GM21381 (cell line): ENCODE results near the gene TDP2.
"Not testable (repeated sequence)": the region's sequence is repeated elsewhere in the genome, so short reads cannot be mapped to it uniquely, and the experiment has no call there.

Experiments
- ATAC-seq: cut with Tn5 transposase; IDR thresholded peaks from one replicate; pipeline ENCODE4 v1.9.1; 2021; ENCODE audit warnings: mild to moderate bottlenecking, moderate library complexity; ENCODE audit not compliant: unreplicated experiment

The TDP2 gene

DNA sequence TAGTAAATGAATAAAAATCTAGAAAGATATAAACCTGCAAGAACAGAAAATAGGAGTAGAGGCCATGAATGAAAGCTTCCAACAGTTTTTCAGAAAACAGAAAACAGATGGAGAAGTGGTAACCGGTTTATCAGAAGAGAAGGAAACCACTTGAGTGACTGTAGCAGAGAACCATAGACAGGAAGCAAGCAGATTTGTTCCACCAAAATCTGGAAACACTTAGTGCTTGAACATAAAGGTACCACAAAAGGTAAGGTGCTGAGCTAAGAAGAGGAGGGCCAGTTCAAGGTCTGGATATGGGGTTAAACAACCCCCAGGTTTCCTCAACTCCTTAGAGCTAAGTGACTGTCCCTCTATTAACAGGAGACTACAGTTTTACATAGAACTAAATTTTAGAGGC is 11.5 kb downstream of the TDP2 start:
- ATAC-seq, result no peak

DNA sequence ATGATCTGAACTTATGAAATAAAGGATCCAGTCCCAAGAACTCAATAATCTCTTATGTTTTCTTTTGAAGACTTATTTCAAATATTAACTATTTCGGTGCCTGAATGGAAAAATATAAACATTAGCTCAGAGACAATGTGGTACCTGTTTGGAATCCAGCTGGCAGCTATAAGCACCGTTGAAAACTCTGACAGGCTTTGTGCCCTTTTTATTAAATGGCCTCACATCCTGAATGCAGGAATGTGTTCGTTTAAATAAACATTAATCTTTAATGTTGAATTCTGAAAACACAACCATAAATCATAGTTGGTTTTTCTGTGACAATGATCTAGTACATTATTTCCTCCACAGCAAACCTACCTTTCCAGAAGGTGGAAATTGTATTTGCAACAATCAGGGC is 16.3 kb downstream of the TDP2 start:
- no peak for ATAC-seq

DNA sequence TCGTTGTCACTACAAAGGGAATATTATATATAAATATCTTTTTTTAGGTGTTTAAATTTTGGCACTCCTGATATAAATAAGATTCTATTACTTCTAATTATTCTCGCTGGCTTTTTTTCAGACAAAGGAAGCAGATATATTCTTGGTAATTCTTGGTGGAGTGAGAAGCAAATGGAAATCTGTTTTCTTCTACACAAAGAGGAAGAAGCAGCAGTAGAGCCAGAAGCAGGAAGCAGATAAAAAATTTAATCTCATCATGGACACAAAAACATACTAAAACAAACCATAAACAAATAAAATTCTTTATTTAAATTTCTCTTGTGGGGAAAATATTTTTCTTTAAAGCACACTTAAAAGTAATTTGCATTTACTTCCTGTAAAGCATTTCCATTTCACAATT is 17.0 kb downstream of the TDP2 start:
- ATAC-seq, result no peak

DNA sequence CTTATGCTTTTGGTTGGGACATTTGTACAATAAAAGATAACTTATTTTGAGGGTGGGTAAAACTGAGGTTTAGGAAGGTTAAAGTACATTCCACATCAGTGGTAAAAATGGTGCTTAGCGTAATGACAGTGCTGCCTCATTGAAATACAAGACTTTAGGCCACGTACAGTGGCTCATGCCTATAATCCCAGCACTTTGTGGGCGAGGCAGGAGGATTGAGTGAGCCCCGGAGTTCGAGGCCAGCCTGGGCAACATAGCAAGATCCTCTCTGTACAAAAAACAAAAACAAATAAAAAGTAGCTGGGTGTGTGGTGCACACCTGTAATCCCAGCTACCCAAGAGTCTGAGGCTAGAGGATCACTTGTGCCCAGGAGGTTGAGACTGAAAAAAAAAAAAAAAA is 18.4 kb downstream of the TDP2 start:
- ATAC-seq, result no peak

DNA sequence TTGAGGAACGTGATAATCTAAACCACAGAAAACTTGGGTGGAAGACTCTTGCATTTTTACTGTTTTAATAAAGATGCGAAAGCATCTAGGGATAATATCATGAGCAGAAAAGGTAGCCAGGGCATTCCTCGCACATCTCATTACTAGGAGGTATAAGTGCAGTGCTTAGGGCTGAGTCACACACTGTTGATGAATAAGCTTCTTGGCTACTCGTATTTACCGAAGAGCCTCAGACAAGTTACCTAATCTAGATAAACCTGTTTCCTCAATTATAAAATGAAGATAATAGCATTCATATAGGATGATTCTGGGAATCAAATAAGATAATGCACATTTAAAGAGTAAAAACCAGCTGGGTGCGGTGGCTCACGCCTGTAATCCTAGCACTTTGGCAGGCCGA is 19.9 kb downstream of the TDP2 start:
- ATAC-seq, result no peak

DNA sequence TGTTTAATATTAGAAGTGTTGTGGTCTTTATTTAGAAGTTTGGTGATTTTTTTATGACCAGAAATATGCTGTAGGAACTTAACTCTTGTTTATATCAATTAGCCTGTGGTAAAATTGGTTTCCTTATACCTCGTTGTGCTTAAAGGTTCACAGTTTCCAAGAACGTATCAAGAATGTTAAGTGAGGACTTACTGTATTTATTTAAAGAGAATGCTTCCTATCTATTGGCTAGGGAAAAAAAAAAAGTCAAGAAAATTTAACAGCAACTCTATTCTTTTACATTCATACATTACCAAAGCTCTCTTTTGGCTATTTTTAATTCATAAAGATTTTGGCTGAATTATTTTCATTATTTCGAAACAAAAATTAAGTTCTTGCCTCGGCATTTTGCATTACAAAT is 22.3 kb downstream of the TDP2 start:
- ATAC-seq, result no peak

DNA sequence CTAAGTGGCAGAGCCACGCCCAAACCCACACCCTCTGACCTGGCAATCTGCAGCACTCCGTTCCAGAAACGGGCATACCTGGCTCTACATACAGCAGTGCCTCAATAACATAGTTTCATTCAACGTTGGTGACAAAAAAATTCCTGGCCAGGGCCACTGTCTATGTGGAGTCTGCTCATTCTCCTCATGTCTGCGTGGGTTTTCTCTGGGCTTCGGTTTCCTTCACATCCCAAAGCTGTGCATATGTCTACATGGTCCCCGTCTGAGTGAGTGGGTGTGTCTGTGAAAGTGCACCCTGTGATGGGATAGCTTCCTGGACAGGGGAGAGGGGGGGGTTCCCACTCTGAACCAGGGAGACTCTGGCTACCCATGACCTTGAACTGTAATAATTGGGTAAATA is 22.8 kb downstream of the TDP2 start:
- no peak for ATAC-seq

DNA sequence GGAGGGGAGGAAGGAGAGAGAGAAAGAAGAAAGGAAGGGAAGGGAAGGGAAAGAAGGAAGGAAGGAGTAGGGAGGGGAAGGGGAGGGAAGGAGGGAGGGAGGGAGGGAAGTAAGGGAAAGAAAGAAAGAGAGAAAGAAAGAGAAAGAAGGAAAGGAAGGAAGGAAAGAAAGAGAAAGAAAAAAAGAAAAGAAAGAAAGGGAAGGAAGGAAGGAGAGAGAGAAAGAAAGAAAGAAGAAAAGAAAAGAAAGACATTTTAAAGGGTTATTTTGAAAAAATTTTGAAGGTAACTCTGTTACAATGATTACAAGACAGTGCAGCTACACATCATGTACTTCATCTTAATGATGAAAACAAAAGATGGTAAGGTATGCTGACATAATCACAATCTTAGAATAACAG is 24.6 kb downstream of the TDP2 start:
- ATAC-seq, result no peak

DNA sequence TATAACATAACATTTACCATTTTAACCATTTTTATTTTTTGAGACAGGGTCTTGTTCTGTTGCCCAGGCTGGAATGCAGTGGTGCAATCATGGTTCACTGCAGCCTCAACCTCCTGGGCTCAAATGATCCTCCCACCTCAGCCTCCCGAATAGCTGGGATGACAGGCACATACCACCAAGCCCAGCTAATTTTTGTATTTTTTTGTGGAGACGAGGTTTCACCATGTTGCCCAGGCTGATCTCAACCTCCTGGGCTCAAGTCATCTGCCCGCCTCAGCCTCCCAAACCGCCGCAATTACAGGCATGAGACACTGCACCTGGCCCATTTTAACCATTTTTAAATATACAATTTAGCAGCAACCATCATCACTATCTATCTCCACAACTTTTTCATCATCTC is 26.1 kb downstream of the TDP2 start:
- ATAC-seq, result not testable (repeated sequence)

DNA sequence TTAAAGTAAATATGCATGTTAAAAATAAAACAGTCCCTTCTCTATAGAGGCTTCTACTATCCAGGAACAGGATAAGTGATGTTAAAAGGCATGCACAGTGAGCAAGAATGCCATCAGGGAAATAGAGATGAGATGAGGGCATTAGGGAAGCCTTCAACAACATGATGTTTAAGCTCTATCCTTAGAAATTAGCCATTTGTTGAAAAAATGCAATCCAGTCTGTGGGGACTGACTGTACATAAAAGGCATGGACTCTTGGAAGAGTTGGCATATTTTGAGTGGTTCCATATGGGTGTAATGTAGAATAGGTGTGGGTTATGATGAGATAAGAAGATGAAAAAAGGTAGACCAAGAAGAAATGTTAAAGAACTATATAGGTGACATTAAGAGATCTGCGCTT is 26.5 kb downstream of the TDP2 start:
- no peak for ATAC-seq

DNA sequence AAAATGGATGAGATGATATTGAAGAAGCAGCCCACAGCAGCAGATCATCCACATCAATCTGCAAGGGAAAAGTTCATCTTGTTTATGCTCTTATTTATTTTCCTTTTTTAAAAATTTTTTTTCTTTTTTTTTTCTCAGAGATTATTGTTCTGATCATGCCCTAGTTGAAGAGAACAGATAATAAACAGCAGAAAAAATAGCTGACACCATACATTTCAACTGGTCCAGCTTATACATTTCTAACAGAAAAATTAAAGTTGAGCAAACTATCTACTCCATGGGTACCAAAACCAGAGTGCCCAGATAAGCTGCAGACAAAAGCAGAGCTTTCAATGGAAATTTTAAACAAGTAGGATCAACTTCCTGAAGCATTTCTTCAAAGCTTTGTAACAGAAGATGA is 30.0 kb downstream of the TDP2 start:
- no peak for ATAC-seq

DNA sequence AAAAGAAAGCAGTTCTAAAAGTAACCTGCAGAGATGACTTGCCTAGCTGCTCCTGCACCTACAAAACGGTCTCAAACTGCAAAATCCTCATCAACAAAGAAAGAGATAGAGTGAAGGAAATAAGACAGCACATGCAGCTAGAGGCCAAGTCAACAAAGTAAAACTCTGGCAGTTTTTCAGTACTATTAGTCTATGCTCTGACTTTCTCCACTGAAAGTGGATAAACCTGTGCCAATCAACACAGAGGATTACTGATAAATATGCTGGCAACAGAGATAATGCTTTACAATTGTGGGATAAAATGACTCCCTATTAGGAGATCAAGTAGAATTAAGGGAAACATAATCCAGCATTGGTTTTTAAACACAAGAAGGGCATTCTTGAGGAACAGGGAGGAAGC is 34.1 kb downstream of the TDP2 start:
- ATAC-seq, result no peak

DNA sequence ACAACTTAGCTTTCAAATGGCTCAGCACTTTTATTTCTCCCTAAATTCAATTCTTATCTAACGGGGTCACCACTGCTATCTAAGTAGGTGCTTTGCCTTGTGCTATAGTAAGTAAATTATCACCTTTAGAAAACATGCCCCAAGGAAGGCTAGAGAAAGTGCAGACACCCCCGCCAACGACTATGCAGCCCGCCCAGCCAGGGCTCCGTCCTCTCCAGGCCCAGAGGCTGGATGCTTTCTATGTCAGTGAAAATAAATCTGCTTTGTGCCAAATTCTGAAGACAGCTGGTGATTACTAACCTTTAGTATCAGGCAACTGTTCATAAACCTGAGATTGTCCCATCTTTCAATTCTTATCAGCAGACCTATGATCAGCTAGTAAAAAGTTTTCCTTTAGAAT is 35.0 kb downstream of the TDP2 start:
- no peak for ATAC-seq

DNA sequence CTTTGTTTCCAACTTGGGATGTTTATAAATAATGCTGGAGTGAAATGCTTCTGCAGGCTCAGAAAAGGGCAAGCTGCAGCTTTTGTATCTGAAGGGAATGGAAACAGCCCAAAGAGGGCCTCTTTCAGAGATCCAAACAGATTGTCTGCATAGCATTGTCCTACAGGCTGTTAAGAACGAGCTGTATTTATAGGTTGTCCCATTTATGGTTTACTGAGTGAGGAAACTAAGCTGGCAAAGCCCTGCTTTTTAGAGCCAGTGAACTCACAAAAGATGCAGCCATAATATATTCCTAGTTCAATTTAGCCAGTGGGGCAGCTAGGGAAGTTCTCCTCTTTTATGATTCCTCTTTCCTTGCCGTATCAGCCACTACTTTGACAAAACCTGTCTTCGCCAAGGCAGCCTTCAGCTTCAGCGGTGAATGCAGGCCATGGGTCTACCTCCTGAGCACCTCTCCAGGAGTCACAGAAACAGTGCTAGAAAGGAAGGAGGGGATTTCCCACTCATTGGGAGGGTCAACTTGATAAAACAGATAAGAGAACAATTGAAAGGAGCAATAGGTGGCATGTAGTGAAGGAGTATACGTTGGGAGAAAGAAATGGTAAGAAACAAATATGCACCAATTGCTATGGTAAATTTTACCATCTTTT is 35.7 kb downstream of the TDP2 start:
- no peak for ATAC-seq

DNA sequence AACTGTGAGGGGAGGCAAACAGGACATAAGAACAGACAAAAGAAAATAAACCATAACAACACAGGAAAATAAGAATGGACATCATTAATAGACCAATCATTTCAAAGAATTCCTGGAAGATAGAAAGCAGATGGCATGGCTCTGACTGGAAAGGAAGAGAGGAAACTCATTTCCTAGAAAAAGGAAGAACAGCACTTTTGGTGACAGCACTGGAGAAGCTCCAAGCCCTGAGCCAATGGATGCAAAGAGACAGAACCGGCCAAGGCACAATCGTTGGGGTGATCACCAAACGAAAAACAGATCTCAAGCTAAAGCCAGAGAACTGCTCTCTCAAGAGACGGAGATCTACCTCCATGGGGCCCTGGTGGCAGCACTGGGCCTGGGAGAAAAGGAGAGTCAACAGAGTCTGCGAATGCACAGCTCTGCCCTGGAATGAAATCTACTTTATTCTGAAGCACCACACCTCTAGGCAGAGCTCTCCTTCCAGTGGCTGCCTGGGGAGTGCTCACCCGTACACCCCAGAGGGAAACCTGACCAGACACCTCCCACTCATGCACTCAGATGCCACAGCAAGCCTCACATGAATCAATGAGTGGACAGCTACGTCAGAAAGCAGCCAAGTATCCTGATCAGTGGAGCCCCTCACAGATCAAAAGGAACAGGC is 44.9 kb downstream of the TDP2 start:
- ATAC-seq, result no peak

DNA sequence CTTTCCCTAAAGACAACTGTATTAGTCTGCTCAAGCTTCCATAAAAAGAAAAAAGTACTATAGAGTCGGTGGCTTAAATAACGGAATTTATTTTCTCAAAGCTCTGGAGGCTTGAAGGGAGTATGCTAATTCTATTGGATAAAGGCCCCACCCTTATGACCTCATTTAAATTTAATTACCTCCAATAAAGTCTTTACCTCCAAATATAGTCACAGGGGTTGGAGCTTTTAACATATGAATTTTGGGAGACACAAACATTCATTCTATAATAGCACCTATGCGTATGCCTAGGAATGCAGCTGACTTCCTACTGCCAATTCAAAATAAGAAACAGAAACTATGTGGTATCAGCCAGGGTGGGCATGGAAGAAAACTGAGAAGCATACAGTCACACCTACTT is 46.1 kb downstream of the TDP2 start:
- ATAC-seq, result no peak

DNA sequence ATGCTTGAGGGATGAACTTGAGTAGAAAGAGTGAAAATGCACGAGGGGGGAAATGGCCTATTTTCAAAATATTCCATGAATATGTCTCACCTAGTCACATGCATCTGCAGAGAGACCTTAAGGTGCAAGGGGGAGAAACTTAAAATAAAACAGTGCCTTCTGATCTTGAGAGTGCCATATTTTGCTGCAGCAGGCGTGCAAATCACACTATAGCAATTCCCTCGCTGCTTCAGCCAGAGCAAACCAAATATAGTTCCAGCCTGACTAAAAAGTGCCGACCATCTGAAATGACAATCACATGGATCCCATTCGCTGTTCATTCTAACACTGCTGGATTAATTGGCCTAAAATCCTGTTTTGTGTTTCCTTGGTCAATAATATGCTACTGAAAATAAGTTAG is 47.0 kb downstream of the TDP2 start:
- no peak for ATAC-seq

DNA sequence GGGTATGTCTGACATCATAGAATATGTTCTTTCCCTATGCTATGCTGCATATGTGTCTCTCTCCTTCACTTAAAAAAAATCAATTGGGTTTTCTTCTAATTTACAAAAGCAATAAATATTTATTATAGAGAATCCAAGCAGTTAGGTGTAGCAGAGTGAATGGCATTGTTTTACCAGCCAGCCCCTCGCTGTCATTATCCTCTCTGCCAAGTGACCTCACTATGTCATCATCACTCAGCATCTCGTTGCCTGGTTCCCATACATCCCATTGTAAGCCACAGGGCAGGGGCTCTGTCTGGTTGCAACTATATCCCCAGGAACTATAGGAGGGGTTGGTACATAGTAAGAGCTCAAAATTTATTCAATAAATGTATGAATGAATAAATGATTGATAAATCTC is 52.1 kb downstream of the TDP2 start:
- no peak for ATAC-seq

DNA sequence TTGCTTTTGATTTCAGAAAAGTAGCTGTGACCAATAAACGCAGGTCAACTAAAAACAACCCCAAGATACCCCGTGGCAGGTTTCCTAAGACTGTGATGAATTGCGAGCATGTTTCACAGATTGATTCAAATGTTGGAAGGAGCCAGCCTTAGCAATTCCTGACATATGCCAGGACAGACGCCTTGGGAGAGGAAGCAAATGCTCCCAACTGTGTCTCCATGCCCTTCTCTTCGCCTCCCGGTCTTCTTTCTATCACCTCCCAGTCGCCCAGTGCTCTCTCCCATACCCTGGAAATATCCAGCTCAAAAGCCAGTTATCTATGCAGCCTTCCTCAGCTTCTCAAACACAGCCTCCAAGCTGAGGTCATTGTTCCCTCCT is 52.7 kb downstream of the TDP2 start:
- no peak for ATAC-seq

DNA sequence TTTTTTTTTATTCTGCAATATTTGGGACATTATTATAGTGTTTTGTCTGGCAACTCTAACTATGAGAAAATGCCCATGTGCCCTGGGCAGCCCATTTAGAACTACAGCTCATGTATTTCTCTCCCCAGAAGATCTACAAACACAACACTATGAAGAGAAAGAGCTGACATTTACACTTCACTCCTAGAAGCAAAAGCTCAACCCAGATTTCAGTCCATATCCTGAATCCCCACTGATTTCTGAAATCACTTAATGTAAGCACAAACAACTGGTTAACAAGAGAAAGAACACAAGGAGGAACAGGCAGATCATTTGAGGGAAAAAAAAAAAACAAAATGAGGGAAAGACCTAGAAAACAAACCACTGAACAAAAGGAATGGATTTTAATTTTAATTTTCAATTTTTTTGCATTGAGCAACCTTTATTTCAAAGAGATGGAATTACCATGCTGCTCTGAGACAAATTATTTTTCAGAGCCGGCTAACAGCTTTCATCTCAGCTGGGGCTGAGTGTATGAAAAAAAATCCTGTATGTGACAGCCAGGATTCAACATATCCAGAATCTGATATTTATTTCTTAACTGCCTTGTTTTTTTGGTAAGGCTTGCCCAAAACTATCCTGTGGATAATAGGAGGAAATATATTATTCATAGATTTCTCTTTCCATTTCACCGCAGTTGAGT is 53.2 kb downstream of the TDP2 start:
- ATAC-seq, result no peak

DNA sequence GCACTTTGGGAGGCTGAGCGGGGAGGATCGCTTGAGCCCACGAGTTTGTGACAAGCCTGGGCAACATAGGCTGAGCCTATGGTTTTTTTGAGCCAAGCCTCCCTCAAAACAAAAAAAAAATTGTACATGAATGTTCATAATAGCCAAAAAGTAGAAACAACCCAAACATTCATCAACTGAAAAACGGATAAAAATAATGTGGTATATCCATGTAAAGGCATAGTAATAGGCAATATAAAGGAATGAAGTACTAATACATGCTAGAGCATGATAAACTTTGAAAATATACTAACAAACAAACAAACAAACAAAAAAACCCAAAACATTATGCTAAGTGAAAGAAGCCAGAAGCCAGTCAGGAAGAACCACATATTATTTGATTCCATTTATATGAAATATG is 56.0 kb downstream of the TDP2 start:
- ATAC-seq, result no peak

DNA sequence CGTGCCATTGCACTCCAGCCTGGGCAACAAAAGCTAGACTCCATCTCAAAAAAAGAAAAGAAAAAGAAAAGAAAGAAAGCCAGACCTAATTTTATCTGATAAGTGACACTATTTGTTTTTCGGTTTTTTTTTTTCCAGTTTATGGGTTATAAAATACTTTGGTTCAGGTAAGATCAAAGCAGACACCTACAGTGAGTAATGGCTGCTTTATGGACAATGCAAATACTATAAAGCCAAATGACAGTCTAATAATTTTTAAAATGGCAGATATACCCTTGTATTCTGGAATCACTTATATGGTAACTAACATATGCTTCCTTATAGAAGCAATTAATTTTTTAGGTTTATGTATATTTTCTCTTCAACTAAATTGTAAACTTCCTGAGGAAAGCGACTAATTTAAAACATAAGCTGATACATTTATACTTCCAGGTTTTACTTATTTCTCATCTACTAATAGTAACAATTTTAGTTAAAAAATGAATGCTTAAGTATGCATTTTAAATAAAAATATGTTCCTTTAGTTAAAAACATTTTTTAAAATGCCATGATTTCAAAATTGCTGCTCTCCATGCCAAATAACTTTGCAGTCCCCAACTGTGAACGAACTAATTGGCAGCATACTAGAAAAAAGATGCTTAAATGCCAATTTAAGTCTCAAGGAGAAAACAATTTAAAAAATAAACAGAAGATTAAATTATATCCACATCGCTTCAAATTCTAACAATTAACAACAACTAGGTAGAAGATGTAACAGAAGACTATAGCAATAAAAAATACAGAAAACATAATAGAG is 59.2 kb downstream of the TDP2 start:
- ATAC-seq, result no peak
